WTC11 (cell line): ENCODE measurements around the gene ISG15.

Experiments
- ATF2 ChIP-seq: sonication (generic); formaldehyde crosslinking; IDR thresholded peaks from 2 replicates; pipeline ENCODE4 v1.8.1; 2022; ENCODE audit warnings: low read depth, missing genetic modification reagents, borderline replicate concordance
- CTCF ChIP-seq: fragments of 200-600 bp; IDR thresholded peaks from 2 replicates; pipeline ENCODE4 v1.8.0; 2022; ENCODE audit warnings: antibody characterized with exemption
- KAT7 ChIP-seq: sonication (generic); formaldehyde crosslinking; IDR thresholded peaks from 2 replicates; pipeline ENCODE4 v1.8.1; 2023; ENCODE audit warnings: missing genetic modification reagents, mild to moderate bottlenecking, borderline replicate concordance
- NR2C2 ChIP-seq: sonication (generic); formaldehyde crosslinking; IDR thresholded peaks from 2 replicates; pipeline ENCODE4 v1.8.0; 2022; ENCODE audit warnings: mild to moderate bottlenecking, missing genetic modification reagents
- PRRX2 ChIP-seq: fragments of 250-450 bp; sonication (Bioruptor Pico); IDR thresholded peaks from 2 replicates; pipeline ENCODE4 v1.8.0; 2021; ENCODE audit warnings: mild to moderate bottlenecking
- SP1 ChIP-seq: sonication (generic); formaldehyde crosslinking; conservative IDR thresholded peaks from 2 replicates; pipeline ENCODE4 v1.8.1; 2022; ENCODE audit warnings: missing genetic modification reagents
- ZNF121 ChIP-seq: sonication (generic); formaldehyde crosslinking; IDR thresholded peaks from 2 replicates; pipeline ENCODE4 v1.8.0; 2023; ENCODE audit warnings: missing genetic modification reagents
- TF ChIP-seq, protein P1 (sequence below): sonication (generic); formaldehyde crosslinking; IDR thresholded peaks from 2 replicates; pipeline ENCODE4 v1.8.0; 2022; ENCODE audit warnings: mild to moderate bottlenecking, missing genetic modification reagents
- TF ChIP-seq, protein P2 (sequence below): sonication (generic); formaldehyde crosslinking; IDR thresholded peaks from 2 replicates; pipeline ENCODE4 v1.8.1; 2022; ENCODE audit warnings: mild to moderate bottlenecking, moderate library complexity, missing genetic modification reagents

DNA sequence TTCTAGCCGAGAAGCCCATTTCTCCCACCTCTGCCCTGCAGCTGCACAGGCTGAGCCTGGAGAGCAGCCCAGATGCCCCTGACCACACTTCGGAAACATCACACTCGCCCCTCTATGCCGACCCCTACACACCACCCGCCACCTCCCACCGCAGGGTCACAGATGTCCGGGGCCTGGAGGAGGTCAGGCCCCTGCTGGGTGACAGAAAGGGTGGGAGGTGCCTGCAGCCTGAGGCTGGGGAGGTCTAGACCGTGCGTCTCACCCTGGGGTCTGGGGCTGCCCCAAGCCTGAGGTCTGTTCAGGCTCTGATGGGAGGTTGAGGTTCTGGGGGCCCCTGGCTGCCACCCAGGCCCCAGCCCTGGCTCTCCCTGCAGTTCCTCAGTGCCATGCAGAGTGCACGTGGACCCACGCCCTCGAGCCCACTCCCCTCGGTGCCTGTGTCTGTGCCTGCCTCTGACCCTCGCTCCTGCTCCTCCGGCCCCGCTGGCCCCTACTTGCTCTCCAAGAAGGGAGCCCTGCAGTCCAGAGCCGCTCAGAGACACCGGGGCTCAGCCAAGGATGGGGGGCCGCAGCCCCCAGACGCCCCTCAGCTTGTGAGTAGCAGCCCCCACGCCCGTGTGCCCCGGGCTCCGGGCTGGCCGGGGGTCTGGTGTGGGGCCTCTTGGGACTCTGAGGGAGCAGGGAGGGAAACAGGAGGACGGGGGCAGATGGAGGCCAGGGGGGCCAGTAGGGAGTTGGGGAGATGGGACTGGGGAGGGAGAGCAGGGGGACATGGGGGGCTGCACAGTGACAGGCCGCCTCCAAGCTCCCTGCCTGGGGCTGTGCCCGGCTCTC is 39.6 kb upstream of the ISG15 start:
- TF ChIP-seq CTCF (no peak), SP1 (CRISPR knock-in tag) (no peak), ZNF121 (CRISPR knock-in tag) (no peak), KAT7 (CRISPR knock-in tag) (no peak), NR2C2 (CRISPR knock-in tag) (no peak), PRRX2 (no peak), ATF2 (CRISPR knock-in tag) (no peak)
- TF ChIP-seq, protein P1, sequence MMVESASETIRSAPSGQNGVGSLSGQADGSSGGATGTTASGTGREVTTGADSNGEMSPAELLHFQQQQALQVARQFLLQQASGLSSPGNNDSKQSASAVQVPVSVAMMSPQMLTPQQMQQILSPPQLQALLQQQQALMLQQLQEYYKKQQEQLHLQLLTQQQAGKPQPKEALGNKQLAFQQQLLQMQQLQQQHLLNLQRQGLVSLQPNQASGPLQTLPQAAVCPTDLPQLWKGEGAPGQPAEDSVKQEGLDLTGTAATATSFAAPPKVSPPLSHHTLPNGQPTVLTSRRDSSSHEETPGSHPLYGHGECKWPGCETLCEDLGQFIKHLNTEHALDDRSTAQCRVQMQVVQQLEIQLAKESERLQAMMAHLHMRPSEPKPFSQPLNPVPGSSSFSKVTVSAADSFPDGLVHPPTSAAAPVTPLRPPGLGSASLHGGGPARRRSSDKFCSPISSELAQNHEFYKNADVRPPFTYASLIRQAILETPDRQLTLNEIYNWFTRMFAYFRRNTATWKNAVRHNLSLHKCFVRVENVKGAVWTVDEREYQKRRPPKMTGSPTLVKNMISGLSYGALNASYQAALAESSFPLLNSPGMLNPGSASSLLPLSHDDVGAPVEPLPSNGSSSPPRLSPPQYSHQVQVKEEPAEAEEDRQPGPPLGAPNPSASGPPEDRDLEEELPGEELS (CRISPR knock-in tag), result no peak
- TF ChIP-seq, protein P2, sequence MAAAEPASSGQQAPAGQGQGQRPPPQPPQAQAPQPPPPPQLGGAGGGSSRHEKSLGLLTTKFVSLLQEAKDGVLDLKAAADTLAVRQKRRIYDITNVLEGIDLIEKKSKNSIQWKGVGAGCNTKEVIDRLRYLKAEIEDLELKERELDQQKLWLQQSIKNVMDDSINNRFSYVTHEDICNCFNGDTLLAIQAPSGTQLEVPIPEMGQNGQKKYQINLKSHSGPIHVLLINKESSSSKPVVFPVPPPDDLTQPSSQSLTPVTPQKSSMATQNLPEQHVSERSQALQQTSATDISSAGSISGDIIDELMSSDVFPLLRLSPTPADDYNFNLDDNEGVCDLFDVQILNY, result no peak
